GM23248 (cell line): ENCODE measurements around the gene UGP2. TPM values are rescaled to one million over a fixed set of nuclear protein-coding genes. Genes with fewer than 3 reads are reported as not detected.
"Not testable (repeated sequence)": the region's sequence is repeated elsewhere in the genome, so short reads cannot be mapped to it uniquely, and the experiment has no call there.

Source experiments
- DNase-seq: peaks from one replicate; pipeline ENCODE4 v3.0.0-alpha.2; 2015
- H2AFZ ChIP-seq: fragments of 200-600 bp; sonication (generic); 2 replicates; pipeline ENCODE4 v1.6.1; 2016; ENCODE audit warnings: antibody characterized with exemption
- H3F3A ChIP-seq: fragments of 200-600 bp; sonication (generic); 2 replicates; pipeline ENCODE4 v1.6.1; 2016; ENCODE audit warnings: mild to moderate bottlenecking, antibody characterized with exemption, mixed run types; ENCODE audit not compliant: insufficient read depth
- H3K27ac ChIP-seq: fragments of 200-600 bp; sonication (generic); 2 replicates; pipeline ENCODE4 v1.5.1; 2016; ENCODE audit warnings: mild to moderate bottlenecking
- H3K27me3 ChIP-seq: fragments of 200-600 bp; sonication (generic); replicated peaks from 2 replicates; pipeline ENCODE4 v1.6.1; 2016; ENCODE audit warnings: mild to moderate bottlenecking; ENCODE audit not compliant: insufficient read depth
- H3K36me3 ChIP-seq: fragments of 200-600 bp; sonication (generic); 2 replicates; pipeline ENCODE4 v1.6.1; 2016; ENCODE audit warnings: low read depth, mild to moderate bottlenecking
- H3K4me1 ChIP-seq: fragments of 200-600 bp; sonication (generic); 2 replicates; pipeline ENCODE4 v1.6.1; 2016; ENCODE audit warnings: mild to moderate bottlenecking; ENCODE audit not compliant: insufficient read depth
- H3K4me2 ChIP-seq: fragments of 200-600 bp; sonication (generic); one replicate; pipeline ENCODE4 v1.6.1; 2016; ENCODE audit warnings: mild to moderate bottlenecking; ENCODE audit not compliant: unreplicated experiment
- H3K4me3 ChIP-seq: fragments of 200-600 bp; sonication (generic); 2 replicates; pipeline ENCODE4 v1.5.1; 2016; ENCODE audit warnings: mild to moderate bottlenecking
- H3K79me2 ChIP-seq: fragments of 200-600 bp; sonication (generic); 2 replicates; pipeline ENCODE4 v1.6.1; 2016; ENCODE audit warnings: mild to moderate bottlenecking; ENCODE audit not compliant: insufficient read depth
- H3K9ac ChIP-seq: fragments of 200-600 bp; sonication (generic); 2 replicates; pipeline ENCODE4 v1.6.1; 2016; ENCODE audit warnings: mild to moderate bottlenecking
- H3K9me2 ChIP-seq: fragments of 200-600 bp; sonication (generic); 2 replicates; pipeline ENCODE4 v1.6.1; 2016; ENCODE audit warnings: mixed run types, mild to moderate bottlenecking, moderate library complexity; ENCODE audit not compliant: insufficient read depth
- H3K9me3 ChIP-seq: fragments of 200-600 bp; sonication (generic); one replicate; pipeline ENCODE4 v1.6.1; 2017; ENCODE audit warnings: low read depth
- H4K20me1 ChIP-seq: fragments of 200-600 bp; sonication (generic); 2 replicates; pipeline ENCODE4 v1.6.0; 2016; ENCODE audit not compliant: insufficient read depth
- EZH2 ChIP-seq: fragments of 200-600 bp; sonication (generic); IDR thresholded peaks from 2 replicates; pipeline ENCODE4 v1.6.1; 2018; ENCODE audit warnings: antibody characterized with exemption, mild to moderate bottlenecking; ENCODE audit not compliant: insufficient read depth, poor library complexity, severe bottlenecking
- EZH2phosphoT487 ChIP-seq: fragments of 200-600 bp; sonication (generic); IDR thresholded peaks from 2 replicates; pipeline ENCODE4 v1.6.1; 2018; ENCODE audit warnings: antibody characterized with exemption, moderate library complexity, mild to moderate bottlenecking, low read depth; ENCODE audit not compliant: insufficient read depth
- WGBS, 2 experiments: methylation state at CpG; one replicate each; pipeline ENCODE4 v1.1.6; 2015 to 2017; ENCODE audit warnings: low lambda C conversion rate in 2 of 2, low coverage in 1 of 2; ENCODE audit errors: missing lambda C conversion rate in 2 of 2; 5-methylcytosine and 5-hydroxymethylcytosine counted together
- in situ Hi-C: fragments of 300-500 bp; cut with MboI; formaldehyde crosslinking; loops from 2 replicates; pipeline ENCODE4 v1.15.0; 2020
- polyA plus RNA-seq: library from polyadenylated mRNA; unstranded; fragments of >200 nt; fragmentation: Nextera tagmentation; extraction: Ambion mirVana; gene quantifications from 2 replicates; pipeline ENCODE4 v1.2.1, GENCODE V29; 2016
- total RNA-seq: library from RNA; depleted of rRNA; stranded (reverse); fragments of >200 nt; shearing (Covaris generic); gene quantifications from 2 replicates; pipeline ENCODE4 v1.2.3, GENCODE V29; 2014

UGP2 gene
- total and polyA plus RNA-seq, 2 experiments from 2014 or later = 168 to 180 TPM

- H4K20me1 ChIP-seq = no peaks in the 10 kb centered on the region
- TF ChIP-seq EZH2 (no peak), EZH2phosphoT487 (no peak)
- 77 to 84% methylated on average over 3 of the region's 3 CpGs for WGBS, 2 experiments
- peaks cover 48% of the 10 kb centered on the region for H3K4me1 ChIP-seq
- H3K9me2 ChIP-seq = no peaks in the 10 kb centered on the region
- peaks cover 78% of the 10 kb centered on the region for H3K79me2 ChIP-seq
- DNase-seq = no peak
- peaks cover 40% of the 10 kb centered on the region for H3F3A ChIP-seq
- H3K9me3 ChIP-seq = no peaks in the 10 kb centered on the region
- H3K4me3 ChIP-seq = peak overlapping the region; percentile 94; the same call in 1 of the 2 replicates
- in situ Hi-C loops = no loop called here
- no peak overlapping the region for H3K27ac ChIP-seq
- H3K27me3 ChIP-seq = no peaks in the 10 kb centered on the region
- no peaks in the 10 kb centered on the region for H3K36me3 ChIP-seq
- no peak overlapping the region for H2AFZ ChIP-seq
- peak overlapping the region; percentile 96 for H3K4me2 ChIP-seq
- peak overlapping the region; percentile 97; the same call in 1 of the 2 replicates for H3K9ac ChIP-seq
Measured at GRCh38 chr2:63844616-63845015, 2.9 kb downstream of the UGP2 start.

- TF ChIP-seq EZH2 (no peak), EZH2phosphoT487 (no peak)
- Histone ChIP-seq H2AFZ (no peak overlapping the region), H3F3A (peaks cover 51% of the 10 kb centered on the region), H4K20me1 (no peaks in the 10 kb centered on the region), H3K9me3 (no peaks in the 10 kb centered on the region), H3K9ac (no peak overlapping the region), H3K4me1 (peaks cover 61% of the 10 kb centered on the region), H3K27me3 (no peaks in the 10 kb centered on the region), H3K79me2 (peaks cover 91% of the 10 kb centered on the region), H3K4me3 (no peak overlapping the region), H3K4me2 (no peak overlapping the region), H3K9me2 (no peaks in the 10 kb centered on the region), H3K36me3 (no peaks in the 10 kb centered on the region), H3K27ac (no peak overlapping the region)
- in situ Hi-C loops = no loop called here
- WGBS, 2 experiments = 72% methylated on average over 3 of the region's 3 CpGs
- no peak for DNase-seq
Measured at GRCh38 chr2:63845866-63846265, 4.2 kb downstream of the UGP2 start.

- in situ Hi-C loops = no loop called here
- H3F3A ChIP-seq = peaks cover 51% of the 10 kb centered on the region
- no peaks in the 10 kb centered on the region for H4K20me1 ChIP-seq
- no peak overlapping the region for H3K4me3 ChIP-seq
- H3K4me1 ChIP-seq = peaks cover 63% of the 10 kb centered on the region
- H3K9me2 ChIP-seq = no peaks in the 10 kb centered on the region
- TF ChIP-seq EZH2 (no peak), EZH2phosphoT487 (no peak)
- WGBS, 2 experiments = 36 to 48% methylated on average over 1 of the region's 1 CpG
- H3K9ac ChIP-seq = no peak overlapping the region
- H3K79me2 ChIP-seq = peaks cover 97% of the 10 kb centered on the region
- H3K27ac ChIP-seq = no peak overlapping the region
- H3K27me3 ChIP-seq = no peaks in the 10 kb centered on the region
- no peak for DNase-seq
- no peaks in the 10 kb centered on the region for H3K36me3 ChIP-seq
- no peaks in the 10 kb centered on the region for H3K9me3 ChIP-seq
- H3K4me2 ChIP-seq = peak overlapping the region; percentile 26
- H2AFZ ChIP-seq = no peak overlapping the region
Measured at GRCh38 chr2:63846487-63846886, 4.8 kb downstream of the UGP2 start.

GRCh38 chr2:63847571-63847970 is 5.9 kb downstream of the UGP2 start:
- Histone ChIP-seq H3K4me1 (peaks cover 63% of the 10 kb centered on the region), H3K79me2 (peaks cover 100% of the 10 kb centered on the region), H3F3A (peaks cover 40% of the 10 kb centered on the region)
- H3K4me3 ChIP-seq, H3K9me3 ChIP-seq, in situ Hi-C loops, H2AFZ ChIP-seq, DNase-seq, H3K27me3 ChIP-seq, H3K27ac ChIP-seq, H4K20me1 ChIP-seq, H3K9ac ChIP-seq, H3K36me3 ChIP-seq, H3K4me2 ChIP-seq, H3K9me2 ChIP-seq: not testable (repeated sequence)
- 90 to 99% methylated on average over 4 of the region's 4 CpGs for WGBS, 2 experiments
